ENCODE data around the gene PAPSS2.

- TF ChIP-seq, protein P1, sequence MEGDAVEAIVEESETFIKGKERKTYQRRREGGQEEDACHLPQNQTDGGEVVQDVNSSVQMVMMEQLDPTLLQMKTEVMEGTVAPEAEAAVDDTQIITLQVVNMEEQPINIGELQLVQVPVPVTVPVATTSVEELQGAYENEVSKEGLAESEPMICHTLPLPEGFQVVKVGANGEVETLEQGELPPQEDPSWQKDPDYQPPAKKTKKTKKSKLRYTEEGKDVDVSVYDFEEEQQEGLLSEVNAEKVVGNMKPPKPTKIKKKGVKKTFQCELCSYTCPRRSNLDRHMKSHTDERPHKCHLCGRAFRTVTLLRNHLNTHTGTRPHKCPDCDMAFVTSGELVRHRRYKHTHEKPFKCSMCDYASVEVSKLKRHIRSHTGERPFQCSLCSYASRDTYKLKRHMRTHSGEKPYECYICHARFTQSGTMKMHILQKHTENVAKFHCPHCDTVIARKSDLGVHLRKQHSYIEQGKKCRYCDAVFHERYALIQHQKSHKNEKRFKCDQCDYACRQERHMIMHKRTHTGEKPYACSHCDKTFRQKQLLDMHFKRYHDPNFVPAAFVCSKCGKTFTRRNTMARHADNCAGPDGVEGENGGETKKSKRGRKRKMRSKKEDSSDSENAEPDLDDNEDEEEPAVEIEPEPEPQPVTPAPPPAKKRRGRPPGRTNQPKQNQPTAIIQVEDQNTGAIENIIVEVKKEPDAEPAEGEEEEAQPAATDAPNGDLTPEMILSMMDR (IDR thresholded peaks at IDR 0.05): no peak
- TF ChIP-seq POLR2A (IDR thresholded peaks at IDR 0.05): no peak
Measured at GRCh38 chr10:87613751-87614150, 45.9 kb upstream of the PAPSS2 start.
